NCI-H524 treated with DMSO at 0.1 percent for 48 hours (cell line): ENCODE measurements around the gene NSG1.
"Not testable (repeated sequence)": the region's sequence is repeated elsewhere in the genome, so short reads cannot be mapped to it uniquely, and the experiment has no call there.

Experiments
- DNase-seq: peaks from one replicate; lab custom pipeline; 2025; lab: John Stamatoyannopoulos, UW

The NSG1 gene

DNA sequence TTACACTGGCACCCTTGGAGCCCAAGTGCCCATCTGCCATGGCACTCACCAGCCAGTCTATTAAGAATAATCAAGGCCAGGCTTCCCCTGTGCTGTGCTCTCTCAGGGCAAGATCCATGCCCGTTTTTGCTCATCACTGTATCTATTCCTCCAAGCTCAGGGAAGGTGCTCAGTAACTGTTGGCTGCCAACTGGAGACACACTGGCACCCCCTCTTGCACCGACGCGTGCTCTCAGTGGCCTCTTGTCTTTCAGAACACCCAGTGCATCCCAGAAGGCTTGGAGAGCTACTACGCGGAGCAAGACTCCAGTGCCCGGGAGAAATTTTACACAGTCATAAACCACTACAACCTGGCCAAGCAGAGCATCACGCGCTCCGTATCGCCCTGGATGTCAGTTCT is 30.1 kb downstream of the NSG1 start:
- no peak for DNase-seq

DNA sequence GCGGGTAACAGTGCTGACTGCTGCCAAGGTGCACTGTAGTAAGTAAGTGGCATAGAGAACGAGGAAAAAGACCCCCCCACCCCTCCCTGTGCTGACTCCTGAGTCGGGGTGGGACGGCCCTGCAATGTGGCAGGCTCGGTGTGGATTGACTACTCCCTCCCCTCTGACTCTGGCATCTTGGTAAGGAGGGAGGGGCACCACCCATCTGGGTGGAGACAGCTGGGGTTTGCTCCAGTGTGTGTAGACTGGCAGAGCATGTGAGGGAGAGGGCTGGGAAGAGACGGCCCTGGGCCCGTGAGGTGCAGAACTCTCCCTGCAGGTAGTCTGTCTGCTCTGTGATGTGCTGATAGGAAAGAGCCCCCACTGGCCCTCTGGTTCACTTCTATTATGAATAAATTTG is 31.0 kb downstream of the NSG1 start:
- no peak for DNase-seq

DNA sequence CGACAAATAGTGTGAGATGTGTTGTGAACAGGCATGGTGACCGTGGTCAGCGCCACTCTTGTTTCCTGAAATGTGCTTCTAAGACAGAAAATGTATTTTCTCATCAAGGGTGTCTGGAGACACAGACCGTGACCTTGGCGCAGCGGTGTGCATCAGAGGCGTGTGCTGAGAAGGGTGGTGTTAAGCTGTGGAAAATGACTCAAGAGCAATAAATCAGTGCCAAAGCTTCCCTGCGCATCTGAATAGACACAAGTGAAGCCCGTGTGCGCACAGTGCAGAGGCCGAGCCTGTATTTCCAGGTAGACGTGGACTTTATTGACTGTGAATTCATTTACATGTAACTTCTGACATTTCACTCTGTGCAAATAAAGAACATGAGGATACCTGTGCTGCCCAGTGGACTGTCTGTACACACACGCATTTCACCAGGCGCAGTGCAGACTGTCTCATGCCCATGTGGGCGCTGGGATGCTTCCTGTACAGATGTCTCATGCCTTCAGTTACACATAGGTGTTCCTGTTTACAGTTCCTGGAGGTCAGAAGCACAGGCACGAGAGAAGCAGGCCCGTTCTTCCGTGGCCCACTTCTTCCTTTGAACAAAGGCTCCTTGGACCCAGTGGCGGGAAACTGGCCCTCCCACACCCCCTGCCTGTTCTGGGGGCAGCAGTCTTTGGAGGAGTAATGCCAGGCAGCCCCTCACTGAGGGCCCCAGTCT is 31.9 kb downstream of the NSG1 start:
- no peak for DNase-seq

DNA sequence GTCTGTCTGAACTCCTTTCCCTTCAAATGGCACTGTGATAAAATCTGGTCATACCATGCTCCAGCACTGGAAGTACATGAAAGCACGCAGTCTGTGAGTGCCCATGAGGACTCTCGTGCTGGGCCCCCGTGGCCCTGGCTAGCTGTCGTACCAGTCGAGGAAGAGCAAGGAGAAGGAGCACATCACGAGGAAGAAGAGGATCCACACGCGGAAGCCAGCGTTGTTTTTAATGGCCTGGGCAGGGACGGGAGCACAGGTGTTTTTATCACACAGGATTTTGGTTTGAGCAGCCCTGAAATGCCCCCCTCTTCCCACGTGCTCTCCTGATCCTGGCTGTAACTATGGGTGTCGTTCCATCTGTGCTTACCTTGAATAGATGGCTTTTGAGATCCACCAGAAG is 33.0 kb downstream of the NSG1 start:
- DNase-seq = no peak

DNA sequence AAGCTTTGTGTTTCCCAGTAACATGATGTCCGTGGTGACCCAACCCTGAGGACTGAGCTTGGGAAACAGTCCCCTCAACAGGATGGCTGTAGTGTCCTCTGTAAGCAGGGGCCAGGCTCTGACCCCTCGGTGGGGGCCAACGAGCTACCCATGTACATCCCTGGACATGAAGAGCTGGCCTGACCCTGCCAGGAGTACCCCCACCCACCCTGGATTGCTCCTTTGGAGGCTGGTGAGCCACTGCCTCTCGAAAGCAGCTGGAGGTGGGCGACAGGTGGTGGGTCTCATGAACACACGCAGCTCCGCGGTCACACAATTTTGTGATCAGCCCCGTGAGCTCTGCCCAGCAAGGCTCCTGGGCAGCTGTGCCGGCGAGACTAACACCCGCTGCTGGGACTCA is 33.5 kb downstream of the NSG1 start:
- no peak for DNase-seq

DNA sequence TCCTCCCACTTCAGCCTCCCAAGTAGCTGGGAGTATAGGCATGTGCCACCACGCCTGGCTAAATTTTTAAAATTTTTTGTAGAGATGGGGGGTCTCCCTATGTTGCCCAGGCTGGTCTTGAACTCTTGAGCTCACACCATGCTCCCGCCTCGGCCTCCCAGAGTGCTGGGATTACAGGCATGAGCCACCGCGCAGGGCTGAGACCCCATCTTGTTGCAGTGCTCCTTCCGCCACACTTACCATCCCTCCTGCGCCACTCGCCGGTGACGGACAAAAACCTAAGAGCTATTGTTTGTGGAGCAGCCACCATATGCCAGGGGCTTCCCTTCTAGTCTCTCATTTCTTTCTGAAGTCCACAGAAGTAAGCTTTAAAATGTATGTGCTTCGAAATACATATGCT is 34.5 kb downstream of the NSG1 start:
- no peak for DNase-seq

DNA sequence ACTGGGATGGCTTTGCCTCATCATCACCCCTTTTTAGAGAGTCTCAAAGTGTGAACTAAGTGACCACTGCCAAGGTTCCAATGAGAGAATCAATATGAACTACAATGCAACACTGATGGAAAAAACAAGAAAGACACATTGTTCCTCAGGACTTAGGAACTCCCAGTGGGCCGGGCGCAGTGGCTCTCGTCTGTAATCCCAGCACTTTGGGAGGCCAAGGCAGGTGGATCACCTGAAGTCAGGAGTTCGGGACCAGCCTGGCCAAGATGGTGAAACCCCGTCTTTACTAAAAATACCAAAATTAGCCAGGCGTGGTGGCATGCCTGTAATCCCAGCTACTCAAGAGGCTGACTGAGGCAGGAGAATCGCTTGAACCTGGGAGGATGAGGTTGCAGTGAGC is 35.2 kb downstream of the NSG1 start:
- not testable (repeated sequence) for DNase-seq

DNA sequence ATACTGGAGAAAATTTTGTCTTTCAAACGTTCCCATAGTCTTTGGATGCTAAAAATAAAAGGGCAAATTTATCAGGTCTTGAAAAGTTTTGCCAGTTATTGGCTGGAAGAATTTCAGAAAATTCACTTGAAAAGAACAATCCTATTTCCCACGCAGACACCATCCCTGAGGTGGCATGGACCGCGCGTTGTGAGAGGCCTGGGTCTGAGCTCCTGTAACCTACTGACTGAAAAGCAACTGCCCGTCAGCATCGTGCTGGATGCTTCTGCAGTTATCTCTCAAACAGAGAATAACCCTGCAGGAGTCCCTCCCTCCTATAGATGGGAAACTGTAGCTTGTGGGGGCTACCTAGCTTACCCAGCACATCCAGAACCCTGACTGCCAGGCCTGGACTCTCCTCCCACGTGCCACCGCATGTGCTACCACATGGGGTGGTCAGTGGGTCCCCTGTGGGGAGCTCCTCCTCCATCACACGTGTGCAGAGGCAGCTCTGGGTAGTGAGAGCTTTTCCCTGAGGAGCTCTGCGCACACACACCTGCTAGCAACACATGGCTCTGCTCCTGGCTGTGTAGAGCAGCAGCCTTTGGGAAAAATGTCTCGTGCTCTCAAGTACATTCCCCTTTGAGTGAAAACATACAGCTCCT is 36.1 kb downstream of the NSG1 start:
- DNase-seq = no peak

DNA sequence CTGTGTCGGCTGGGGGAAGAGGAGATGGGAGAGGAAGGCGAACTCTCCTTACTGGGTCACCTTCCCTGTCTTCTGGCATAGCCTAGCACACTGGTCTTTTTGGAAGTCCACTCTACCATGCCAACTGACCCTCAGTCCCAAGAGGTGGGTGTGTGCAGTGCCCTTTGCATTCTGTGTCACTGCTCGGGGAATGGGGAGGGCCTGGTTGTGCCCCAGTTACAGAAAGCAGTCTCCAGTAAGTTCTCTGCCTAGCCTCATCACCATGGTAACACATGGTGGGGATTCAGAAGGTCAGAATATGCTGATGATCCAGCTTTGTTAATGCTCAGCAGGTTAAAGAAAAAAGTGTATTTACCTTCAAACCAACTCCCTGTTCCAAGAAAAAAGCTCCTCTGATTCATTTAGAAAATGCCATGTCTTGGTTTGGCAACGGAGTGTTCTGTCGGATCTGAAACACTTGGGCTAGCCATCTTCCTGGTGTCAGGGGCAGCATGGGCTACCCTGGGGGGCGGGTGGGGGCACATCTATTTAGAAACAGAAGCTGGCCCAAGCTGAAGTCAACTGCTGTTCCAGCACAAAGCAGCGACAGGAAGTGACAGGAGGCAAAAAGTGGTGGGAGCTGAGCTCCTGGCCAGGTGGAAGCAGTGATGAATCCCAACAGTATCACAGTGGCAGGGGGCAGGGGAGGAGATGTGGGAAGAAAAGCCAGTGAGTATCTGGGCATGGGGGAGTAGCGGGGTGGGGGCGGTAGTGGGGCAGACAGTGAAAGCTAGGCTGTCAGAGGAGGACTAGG is 37.0 kb downstream of the NSG1 start:
- DNase-seq = no peak

DNA sequence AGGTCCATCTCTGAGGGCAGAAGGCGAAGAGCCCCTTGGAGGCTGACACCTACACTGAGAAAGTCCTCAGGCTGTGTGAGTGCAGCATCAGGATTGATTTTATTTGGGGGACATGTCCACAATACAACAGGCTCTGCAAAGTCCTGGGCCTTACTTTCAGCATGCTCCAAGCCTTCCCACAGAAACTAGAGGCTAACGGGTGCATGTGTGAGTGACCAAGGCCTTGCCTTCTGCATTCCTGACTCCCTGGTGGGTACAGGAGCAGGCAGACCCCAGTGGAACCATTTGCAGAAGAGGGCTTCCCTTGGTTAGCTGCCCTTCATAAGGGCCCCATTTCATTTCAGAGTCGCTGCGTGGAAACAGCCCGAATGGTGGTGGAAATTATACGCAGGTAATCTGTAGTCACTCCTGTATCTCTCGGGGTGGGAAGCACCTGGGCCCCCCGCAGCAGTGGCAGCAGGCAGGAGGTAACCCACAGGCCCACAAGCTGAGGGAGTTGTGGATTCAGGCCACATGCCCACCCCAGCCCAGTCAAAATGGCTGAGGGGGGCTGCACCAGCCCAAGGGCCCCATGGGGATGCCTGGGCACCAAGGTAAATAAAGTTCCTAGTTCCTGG is 37.7 kb downstream of the NSG1 start:
- DNase-seq = no peak

DNA sequence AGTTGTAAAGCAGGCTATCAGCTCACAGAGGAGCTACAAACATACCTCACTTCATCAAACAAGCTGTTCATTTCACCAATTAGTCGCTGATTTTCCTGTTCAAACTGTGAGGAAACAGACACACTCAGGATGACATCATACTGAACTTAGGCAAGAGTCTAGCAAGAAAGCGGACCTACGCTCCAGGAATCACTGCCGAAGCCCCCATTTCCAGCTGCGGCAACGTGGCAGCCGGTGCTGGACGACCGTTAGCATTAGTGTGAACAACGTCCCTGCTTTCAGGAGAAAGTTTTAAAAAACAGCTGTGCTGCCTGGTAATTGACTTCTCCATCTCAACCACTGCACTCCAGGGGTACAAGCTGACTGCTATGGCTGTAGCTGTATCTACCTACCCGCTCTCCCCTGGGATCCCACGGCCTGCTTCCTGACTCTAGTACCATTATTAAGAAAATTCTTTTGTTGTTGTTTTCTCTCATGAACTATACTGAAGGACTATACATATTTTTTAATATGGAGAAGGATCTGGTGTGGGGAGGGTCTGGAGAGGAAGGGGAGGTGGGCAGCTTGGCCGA is 38.3 kb downstream of the NSG1 start:
- DNase-seq = no peak

DNA sequence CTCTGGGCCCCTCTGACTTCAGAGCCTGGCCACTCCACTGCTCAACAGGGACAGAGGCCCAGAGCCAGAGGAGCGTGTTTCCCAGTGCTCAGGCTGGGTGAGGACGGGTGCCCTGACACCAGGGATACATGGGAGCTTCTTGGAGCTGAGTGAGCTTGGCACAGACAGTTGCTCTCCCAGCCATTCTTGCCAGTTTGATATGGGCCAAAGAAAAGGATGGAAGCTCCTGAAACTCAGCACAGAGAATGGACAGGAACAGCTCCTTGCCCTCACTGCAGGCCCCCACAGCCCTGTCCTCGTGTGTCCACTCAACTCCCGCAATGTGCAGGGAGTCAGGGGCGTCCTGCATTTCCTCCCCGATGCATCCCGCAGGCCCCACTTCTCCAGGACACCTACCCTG is 38.8 kb downstream of the NSG1 start:
- DNase-seq = no peak

DNA sequence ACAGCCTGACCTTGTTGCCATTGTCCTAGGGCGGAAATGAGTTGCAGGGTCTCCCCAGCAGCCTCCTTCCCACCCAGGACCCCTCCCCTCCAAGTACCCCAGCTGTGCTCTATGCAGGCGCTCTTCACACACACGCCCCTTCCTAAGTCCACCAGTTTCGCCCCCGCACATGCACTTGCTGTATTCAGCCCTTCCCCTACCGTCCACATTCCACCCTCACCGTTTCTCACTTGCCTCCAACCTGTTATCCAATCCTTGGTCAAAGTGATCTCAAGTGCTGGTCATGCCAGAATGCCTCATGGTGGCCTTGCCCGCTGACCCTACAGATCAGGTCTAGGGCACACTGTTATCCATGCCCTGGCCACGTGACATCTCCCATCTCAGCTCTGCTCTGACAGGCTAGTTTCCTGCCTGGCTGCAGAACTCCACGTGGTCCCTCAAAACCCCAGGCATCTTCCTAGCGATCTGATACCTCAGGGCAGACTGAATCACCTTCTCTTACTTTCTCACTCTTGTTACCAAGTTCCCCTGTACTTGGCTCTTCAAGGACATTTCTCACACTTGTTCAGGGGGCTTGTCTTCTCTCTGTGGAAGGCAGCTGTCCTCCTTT is 39.7 kb downstream of the NSG1 start:
- no peak for DNase-seq

DNA sequence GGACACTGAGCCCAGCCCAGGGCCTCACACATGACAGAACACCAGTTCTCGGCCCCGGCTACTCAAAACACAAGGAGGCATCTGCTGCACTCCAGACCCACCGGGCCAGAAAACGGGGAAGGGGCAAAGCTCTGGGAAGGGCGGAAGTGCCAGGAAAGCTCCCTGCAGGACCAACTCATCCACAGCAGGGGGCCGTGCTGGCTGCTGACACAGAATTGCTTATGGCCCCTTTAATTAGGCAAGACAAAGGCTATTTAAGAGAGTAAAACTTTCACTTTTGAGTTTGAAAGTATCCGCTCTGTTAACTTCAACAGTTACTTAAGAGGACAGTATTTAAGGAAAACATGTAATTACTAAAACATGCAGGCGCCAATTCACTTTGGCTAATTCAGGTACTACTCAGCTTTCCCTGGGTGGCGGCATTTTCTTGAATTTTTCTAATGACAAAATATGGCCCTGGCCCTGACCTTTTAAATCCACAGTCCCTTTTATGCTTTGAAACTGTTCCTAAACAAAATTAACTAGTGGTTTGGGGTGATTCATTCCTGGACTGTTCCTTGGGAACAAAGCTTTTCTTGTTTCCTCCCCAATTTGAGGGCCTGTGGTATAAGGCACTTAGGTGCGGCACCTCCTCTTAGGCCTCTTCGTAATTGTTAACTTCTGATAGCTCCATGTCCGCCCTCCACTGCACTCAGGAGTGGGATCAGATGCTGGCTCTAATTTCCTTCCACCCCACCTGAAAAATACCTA is 40.4 kb downstream of the NSG1 start:
- DNase-seq = no peak

DNA sequence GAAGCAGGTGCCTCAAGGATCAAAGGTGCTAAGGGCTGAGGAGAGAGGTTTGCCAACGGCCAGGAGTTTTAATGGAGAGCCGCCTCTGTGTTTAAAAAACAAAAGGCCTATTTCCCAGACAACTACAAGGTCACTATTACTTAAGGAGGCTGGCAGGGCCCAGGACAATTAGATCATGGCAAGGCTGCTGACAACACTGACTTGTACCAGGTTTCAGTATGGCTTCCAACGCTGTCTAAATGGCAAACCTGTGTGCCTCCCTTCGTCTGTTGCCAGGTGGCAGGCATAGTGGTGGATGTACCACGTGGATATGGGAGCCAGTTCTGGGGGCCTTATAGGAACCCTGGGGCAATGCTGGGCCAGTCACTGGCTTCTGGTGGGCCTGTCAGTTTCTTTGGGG is 41.0 kb downstream of the NSG1 start:
- DNase-seq = no peak

DNA sequence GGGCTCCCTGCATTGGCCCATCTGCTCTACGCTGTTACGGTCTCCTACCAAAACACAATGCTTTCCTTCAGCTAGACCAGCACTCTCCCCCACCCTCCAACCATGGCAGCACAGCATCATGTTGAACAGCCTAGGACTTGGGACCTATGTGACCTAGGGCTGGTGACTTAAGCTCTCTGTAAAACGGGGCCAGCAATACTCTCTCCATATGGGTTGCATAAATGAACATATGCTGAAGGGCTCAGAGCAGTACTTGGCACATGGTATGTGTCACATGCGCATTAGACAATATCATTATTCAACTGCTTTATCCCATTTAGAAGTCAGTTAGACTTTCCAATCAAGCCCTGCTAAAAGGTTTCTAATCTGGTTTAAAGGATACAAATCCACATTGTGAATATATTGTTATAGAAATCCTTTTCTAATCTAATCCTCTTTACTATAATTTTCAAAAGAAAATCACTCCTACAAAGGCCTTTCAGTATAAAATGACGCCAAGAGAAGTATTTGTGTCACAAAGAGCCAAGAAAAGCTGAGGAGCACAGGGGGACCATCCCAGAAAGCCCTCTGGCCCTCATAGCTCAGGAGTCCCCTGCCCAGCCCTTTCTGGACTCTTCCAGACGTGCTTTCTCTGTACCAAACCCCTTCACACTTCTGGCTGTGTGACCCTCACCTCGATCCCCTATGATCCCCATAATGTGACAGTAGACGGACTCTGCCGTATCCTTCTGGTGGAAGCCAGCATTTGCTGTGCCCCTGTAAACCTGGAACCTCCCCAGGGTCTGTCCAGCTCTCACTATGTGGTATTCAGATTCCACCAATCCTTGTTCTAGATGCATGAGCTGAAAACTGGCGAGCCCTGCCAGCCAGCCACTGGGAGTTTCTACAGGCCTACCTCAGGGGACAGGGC is 42.3 kb downstream of the NSG1 start:
- DNase-seq = peak; percentile 55

DNA sequence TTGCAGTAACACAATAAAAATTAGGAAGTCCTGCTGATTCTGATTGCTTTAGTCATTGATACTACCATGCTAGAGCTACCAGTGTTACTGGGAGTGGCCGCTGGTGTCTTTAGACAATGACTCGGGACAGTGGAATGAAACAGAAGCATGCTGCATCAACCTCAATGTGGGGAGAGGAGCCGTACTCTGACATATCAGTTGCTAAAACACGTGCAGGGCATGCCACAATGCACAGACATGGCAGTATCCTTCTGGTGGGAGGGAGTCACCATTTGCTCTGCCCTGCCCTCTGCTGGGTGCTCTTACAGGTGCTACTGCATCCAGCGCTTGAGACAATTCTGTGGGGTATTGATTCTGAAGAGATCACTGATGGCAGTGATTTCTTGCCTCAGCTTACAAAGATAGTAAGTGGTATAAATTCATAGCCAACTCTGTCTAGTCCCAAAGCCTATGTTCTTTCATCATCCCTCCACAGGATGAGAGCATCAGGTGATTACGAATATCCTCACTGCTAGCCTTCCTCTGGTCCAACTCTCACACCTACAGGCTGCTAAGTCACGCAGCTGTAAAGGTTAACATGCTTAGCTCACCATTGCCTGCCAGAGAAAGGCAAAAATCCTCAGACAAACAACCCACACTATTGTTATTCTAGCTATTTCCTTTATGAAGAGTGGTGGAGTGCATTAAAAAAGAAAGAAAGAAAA is 43.7 kb downstream of the NSG1 start:
- peak; percentile 37 for DNase-seq

DNA sequence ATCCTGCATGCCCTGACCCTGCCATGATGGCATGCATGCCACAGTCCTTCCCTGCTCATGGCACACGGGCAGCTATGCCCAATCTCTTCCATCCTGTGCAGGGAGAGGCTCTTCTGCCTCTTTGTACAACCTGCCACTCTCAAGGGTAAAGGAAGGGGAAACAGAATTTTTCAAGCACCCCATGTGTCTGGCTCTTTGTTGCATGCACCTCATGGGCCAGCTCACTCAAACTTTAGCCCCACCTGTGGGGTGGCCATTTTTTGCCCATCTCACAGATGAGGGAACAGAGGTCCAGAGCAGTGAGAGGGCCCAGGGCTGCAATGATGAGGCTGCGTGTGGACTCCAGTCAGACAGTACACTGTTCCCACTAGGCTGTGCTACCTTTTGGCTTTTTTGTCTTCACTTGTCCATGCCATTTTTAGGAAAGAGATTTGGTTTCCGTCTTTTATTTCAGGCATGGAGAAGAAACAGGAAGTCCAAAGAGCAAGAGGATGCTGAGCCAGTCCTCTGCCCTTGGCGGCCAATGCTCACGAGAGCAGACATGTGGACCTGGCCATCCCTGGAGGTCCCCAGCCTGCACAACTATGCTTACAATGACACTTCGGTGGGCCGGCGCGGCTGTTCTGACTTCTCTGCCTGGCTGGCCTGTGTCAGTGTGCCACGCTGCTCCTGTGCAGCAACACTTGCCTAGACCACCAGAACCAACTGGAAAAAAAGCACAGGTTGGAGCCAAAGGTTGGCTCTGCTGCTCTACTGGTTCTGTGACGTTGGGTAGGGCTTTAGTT is 45.6 kb downstream of the NSG1 start:
- DNase-seq = no peak

DNA sequence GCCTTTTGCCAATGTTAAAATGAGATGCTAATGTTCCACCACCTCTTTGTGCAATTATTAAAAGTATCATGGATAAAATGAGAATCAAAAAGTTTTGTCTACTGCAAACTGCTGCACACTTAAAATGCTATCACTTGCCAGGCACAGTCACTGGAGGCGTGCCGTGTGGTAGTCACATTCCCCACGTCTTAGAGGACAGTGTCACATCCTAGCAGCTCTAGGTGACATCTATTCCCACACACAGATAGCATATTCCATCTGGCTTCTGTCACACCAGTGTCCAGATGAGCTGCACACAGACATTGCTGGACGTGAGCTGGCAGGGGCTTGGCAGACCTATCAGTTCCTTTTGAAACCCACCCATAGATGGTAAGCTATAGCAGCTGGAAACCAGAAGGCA is 47.0 kb downstream of the NSG1 start:
- no peak for DNase-seq
